Measurements from ENCODE around the gene C4orf50.

DNA sequence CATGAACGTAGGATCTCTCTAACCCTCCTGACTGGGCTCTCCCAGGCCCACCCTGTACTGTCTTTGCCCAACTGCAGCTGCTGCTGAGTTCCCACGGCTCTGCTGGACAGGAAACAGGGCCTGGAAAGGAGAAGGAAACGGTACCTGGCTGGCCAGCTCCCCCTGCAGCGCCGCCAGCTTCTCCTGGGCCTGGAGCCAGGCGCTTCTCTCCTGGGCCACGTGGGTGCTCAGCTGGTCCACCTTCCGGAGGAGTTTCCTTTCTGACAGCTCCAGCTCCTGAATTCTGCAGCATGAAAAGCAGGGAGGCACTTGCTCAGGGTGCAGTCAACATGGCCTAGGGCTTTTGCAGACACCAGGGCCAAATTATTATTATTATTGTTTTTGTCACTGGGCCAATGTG is 6.5 kb downstream of the C4orf50 start:
- TF ChIP-seq POLR2AphosphoS5 (IDR thresholded peaks at IDR 0.05; ENCODE audit: low read depth) (no peak), EZH2 (IDR thresholded peaks at IDR 0.05; ENCODE audit: low read depth, unreplicated experiment) (no peak), ZNF331 (CRISPR knock-in tag; IDR thresholded peaks at IDR 0.05; ENCODE audit: low read depth) (no peak), JUNB (IDR thresholded peaks at IDR 0.05; ENCODE audit: unreplicated experiment) (no peak), CREB1 (CRISPR knock-in tag; IDR thresholded peaks at IDR 0.05; ENCODE audit: low read depth) (no peak), EZH2phosphoT487 (IDR thresholded peaks at IDR 0.05; ENCODE audit: unreplicated experiment) (no peak), ZNF114 (CRISPR knock-in tag; IDR thresholded peaks at IDR 0.05) (no peak), STAT1 (IDR thresholded peaks at IDR 0.05; ENCODE audit: unreplicated experiment) (no peak), NANOG (IDR thresholded peaks at IDR 0.05; ENCODE audit: borderline replicate concordance) (no peak)
- TF ChIP-seq, protein P1, sequence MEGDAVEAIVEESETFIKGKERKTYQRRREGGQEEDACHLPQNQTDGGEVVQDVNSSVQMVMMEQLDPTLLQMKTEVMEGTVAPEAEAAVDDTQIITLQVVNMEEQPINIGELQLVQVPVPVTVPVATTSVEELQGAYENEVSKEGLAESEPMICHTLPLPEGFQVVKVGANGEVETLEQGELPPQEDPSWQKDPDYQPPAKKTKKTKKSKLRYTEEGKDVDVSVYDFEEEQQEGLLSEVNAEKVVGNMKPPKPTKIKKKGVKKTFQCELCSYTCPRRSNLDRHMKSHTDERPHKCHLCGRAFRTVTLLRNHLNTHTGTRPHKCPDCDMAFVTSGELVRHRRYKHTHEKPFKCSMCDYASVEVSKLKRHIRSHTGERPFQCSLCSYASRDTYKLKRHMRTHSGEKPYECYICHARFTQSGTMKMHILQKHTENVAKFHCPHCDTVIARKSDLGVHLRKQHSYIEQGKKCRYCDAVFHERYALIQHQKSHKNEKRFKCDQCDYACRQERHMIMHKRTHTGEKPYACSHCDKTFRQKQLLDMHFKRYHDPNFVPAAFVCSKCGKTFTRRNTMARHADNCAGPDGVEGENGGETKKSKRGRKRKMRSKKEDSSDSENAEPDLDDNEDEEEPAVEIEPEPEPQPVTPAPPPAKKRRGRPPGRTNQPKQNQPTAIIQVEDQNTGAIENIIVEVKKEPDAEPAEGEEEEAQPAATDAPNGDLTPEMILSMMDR (conservative IDR thresholded peaks at IDR 0.05; ENCODE audit: low read depth in 2 of 2) = no peak
- TF ChIP-seq, protein P2, sequence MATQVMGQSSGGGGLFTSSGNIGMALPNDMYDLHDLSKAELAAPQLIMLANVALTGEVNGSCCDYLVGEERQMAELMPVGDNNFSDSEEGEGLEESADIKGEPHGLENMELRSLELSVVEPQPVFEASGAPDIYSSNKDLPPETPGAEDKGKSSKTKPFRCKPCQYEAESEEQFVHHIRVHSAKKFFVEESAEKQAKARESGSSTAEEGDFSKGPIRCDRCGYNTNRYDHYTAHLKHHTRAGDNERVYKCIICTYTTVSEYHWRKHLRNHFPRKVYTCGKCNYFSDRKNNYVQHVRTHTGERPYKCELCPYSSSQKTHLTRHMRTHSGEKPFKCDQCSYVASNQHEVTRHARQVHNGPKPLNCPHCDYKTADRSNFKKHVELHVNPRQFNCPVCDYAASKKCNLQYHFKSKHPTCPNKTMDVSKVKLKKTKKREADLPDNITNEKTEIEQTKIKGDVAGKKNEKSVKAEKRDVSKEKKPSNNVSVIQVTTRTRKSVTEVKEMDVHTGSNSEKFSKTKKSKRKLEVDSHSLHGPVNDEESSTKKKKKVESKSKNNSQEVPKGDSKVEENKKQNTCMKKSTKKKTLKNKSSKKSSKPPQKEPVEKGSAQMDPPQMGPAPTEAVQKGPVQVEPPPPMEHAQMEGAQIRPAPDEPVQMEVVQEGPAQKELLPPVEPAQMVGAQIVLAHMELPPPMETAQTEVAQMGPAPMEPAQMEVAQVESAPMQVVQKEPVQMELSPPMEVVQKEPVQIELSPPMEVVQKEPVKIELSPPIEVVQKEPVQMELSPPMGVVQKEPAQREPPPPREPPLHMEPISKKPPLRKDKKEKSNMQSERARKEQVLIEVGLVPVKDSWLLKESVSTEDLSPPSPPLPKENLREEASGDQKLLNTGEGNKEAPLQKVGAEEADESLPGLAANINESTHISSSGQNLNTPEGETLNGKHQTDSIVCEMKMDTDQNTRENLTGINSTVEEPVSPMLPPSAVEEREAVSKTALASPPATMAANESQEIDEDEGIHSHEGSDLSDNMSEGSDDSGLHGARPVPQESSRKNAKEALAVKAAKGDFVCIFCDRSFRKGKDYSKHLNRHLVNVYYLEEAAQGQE (IDR thresholded peaks at IDR 0.05; ENCODE audit: unreplicated experiment) = no peak
- TF ChIP-seq, protein P3, sequence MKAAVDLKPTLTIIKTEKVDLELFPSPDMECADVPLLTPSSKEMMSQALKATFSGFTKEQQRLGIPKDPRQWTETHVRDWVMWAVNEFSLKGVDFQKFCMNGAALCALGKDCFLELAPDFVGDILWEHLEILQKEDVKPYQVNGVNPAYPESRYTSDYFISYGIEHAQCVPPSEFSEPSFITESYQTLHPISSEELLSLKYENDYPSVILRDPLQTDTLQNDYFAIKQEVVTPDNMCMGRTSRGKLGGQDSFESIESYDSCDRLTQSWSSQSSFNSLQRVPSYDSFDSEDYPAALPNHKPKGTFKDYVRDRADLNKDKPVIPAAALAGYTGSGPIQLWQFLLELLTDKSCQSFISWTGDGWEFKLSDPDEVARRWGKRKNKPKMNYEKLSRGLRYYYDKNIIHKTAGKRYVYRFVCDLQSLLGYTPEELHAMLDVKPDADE (IDR thresholded peaks at IDR 0.05) = no peak

Measured in GM23338 (cell line).